NCI-H1105 (cell line): Measurements from ENCODE around the gene SLIT3.

Experiments used
- DNase-seq: peaks from one replicate; lab custom pipeline; 2025; lab: John Stamatoyannopoulos, UW

The SLIT3 gene

GRCh38 chr5:169300468-169301385, at the start of gene SLIT3:
Gene SLIT3 (minus strand): TSS chr5:169301139. CDS start chr5:169300709, 430 bp downstream.
- no peak for DNase-seq

GRCh38 chr5:169350016-169350415, 49.1 kb upstream of the SLIT3 start:
- DNase-seq: no peak

GRCh38 chr5:169347786-169348185, 46.8 kb upstream of the SLIT3 start:
- no peak for DNase-seq

GRCh38 chr5:169344629-169345028, 43.7 kb upstream of the SLIT3 start:
- DNase-seq: no peak

- DNase-seq: no peak
Observed at GRCh38 chr5:169343766-169344165, 42.8 kb upstream of the SLIT3 start.

- DNase-seq: no peak
Observed at GRCh38 chr5:169341556-169341955, 40.6 kb upstream of the SLIT3 start.

GRCh38 chr5:169339869-169340268, 38.9 kb upstream of the SLIT3 start:
- no peak for DNase-seq

- no peak for DNase-seq
Observed at GRCh38 chr5:169336242-169336641, 35.3 kb upstream of the SLIT3 start.

GRCh38 chr5:169335806-169336205, 34.9 kb upstream of the SLIT3 start:
- no peak for DNase-seq

- DNase-seq: no peak
Observed at GRCh38 chr5:169333518-169333917, 32.6 kb upstream of the SLIT3 start.

GRCh38 chr5:169331292-169331852, 30.4 kb upstream of the SLIT3 start:
- no peak for DNase-seq

GRCh38 chr5:169328401-169328800, 27.5 kb upstream of the SLIT3 start:
- DNase-seq: no peak

- no peak for DNase-seq
Observed at GRCh38 chr5:169325273-169325672, 24.3 kb upstream of the SLIT3 start.

GRCh38 chr5:169318556-169318955, 17.6 kb upstream of the SLIT3 start:
- DNase-seq: no peak

- no peak for DNase-seq
Observed at GRCh38 chr5:169307646-169308045, 6.7 kb upstream of the SLIT3 start.

- no peak for DNase-seq
Observed at GRCh38 chr5:169305366-169305765, 4.4 kb upstream of the SLIT3 start.

GRCh38 chr5:169304175-169304574, 3.2 kb upstream of the SLIT3 start:
- DNase-seq: no peak

GRCh38 chr5:169303119-169303515, 2.2 kb upstream of the SLIT3 start:
- no peak for DNase-seq

- peak; percentile 28 for DNase-seq
Observed at GRCh38 chr5:169302491-169303118, 1.7 kb upstream of the SLIT3 start.

GRCh38 chr5:169301986-169302385, 1.0 kb upstream of the SLIT3 start:
- DNase-seq: no peak

GRCh38 chr5:169301386-169301934, 521 bp upstream of the SLIT3 start:
- no peak for DNase-seq

- no peak for DNase-seq
Observed at GRCh38 chr5:169299663-169300467, 1.1 kb downstream of the SLIT3 start.
